NCI-H1092 treated with DMSO at 0.1 percent for 48 hours (cell line): Measurements from ENCODE around the gene L2HGDH.
A peak's percentile ranks its signal among the peaks of the same experiment; 100 is the strongest.

Source experiments
- DNase-seq: peaks from one replicate; lab custom pipeline; 2025; lab: John Stamatoyannopoulos, UW

The L2HGDH gene

DNA sequence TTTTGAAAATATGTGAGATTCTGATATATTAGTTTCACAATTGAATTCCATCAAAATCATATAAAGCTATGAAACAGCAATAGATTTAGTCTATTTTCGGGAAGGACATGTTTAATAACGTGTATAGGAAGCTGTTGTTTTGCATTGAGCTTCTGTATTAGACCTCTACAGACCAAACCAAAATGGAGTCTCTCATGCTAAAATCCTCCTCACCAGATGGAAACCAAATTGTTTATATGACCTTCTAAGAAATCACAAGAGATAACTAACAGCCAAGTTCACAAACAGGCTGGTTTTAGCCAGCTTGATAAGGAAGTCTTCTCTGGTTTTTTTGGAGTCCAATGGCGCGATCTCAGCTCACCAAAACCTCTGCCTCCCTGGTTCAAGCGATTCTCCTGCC is 23.9 kb downstream of the L2HGDH start:
- DNase-seq: no peak

DNA sequence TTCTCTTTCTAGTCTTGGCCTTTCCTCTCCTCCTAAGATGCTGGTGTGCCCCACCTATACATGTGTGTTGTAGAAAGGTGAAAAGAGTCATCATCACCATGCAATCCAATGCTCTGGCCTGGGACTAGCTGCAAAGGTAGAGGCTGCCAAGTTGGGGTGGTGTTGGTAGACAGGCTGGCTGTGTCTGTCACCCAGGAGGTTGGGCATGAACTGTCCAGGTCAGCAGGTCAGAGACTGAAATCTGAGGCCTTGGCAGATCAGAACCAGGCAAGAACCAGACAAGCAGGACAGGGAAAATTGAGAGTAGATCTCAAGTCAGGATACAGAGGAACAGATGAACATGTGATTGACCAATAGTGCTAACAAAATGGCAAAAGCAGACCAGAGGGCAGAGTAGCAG is 26.2 kb downstream of the L2HGDH start:
- no peak for DNase-seq

DNA sequence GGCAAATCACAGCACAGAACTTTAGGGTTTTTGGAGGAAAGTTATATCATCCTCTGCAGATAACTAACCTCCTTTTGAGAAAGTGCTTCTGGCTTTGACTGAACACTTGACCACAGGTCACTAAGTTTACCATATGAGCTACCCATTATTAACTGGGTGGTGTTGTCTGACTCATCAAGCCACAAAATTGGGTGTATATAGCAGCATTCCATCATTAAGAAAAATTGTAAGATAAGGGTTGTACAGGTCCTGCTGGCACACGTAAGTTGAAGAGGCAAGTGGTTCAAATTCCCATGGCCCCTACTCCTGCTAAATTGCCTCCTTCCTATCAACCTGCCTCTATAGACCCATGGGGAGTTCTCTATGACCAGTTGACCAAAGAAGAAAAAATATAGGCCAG is 39.5 kb downstream of the L2HGDH start:
- DNase-seq: no peak

DNA sequence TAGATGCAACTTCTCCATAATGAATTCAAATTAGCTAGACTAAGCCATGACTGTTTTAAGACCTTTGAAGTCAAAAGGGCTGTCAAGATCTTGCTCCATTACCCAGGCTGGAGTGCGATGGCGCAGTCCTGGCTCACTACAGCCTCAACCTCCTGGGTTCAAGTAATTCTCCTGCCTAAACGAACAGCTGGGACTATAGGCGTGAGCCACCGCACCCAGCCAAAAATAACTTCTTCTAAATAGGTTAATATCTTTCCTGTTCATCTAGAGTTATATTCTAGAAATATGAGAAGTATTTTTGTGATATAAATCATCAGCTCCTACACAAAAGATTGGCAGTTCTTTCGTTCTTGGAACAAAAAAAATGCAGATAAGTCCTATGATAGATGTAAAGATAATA is 41.1 kb downstream of the L2HGDH start:
- DNase-seq: no peak

DNA sequence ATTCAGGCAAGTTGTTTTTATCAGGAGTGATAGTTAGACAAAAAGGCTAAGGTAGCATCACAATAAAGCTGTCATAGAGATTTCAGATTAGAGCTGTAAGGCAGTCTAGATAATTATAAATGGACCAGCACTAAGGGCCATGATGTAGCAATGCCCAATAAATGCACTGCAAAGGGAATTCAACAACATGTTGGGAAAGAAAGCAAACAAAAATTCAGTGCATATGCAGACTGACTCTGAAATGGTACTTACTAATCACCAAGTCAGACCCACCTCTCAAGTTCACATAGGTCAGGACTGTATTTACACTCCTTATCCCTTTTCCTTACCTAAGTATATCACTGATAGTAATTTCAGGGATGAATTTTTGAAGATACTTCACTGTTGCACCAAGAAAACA is 47.0 kb downstream of the L2HGDH start:
- no peak for DNase-seq

DNA sequence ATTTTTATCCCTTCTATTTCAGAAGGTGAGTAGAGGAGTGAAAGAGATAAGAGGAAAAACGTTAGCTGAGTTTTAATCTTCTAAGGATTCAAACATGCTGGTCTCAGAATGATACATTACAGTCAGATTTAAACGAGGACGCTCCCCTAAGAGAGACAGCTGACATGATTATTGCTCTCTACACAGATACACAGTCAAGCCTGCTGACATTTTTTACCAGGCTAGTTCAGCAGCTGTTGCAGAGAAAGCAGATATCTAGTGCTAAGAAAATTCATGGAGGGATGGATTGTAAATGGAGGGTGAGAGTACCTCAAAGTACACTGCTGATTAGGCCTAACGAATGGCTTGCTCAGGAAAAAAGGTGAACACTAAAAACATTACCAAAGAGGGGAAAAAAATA is 48.7 kb downstream of the L2HGDH start:
- no peak for DNase-seq

DNA sequence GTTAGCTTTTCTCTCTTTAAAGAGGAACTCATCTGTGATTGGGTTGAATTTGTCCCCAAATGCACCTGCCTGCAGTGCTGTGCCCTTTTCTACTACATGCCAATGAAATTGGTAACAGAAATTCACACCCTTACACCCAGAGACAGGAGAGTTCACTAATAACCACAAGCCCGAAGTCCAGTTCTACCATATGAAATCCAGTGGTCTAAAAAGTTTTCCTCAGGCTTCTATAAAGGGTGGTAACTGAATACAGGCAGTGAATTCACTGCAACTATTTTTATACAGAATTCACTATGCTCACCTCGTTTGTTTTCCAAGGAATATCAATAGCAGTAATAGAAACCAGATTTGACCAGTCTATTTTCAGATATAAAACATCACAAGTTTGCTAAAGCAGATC is 49.2 kb downstream of the L2HGDH start:
- DNase-seq: no peak

DNA sequence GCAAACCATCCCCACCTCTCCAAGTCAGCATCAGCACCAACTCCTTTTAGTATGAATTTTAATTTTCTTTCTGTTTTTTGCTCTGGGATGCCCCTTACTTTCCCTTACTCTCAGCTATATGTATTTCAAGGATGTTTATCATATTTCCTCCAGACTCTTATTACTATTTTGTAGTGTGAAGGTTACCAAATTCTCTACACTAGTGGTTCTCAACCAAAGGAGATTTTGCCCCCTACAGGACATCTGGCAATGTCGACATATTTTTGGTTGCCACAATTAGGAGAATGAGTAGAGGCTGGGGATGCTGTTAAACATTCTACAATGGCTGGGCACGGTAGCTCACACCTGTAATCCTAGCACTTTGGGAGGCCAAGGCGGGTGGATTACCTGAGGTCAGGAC is 51.5 kb downstream of the L2HGDH start:
- DNase-seq: peak; percentile 6

DNA sequence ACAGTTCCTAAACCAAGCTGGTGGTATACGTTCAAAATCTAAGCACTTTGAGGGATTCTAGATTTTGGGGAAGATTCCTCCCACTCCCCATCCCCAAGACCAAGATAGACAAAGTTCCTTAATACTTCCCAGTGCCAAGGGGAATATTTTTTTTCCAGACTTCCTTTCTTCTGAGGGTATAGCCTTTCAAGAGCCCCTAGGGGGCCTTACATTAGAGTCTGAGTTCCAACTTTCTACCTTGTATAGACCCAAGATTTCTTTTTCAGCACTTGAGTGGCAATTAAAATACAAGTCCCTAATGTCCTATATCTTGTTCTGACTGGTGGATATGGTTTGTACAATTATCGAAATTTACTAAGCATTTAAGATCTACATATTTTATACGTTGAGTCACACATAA is 52.0 kb downstream of the L2HGDH start:
- no peak for DNase-seq

DNA sequence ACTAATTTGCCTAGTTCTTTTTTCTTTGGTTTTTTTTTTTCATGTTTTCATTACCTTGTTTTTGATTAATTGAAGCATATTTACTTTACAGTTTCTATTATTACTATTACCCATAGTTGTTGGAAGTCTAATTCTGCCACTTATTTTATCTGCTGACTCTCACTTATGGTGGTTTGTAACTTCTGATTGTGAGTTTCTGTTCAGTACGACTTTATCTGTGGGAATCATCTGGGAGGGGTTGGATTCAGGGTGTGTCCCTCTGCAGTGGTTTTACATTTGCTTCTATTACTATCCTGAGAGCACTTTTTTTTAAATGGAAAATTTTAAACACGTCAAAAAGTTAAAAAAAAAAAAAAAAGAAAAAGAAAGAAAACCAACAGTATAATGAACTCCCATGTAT is 54.3 kb downstream of the L2HGDH start:
- DNase-seq: no peak

DNA sequence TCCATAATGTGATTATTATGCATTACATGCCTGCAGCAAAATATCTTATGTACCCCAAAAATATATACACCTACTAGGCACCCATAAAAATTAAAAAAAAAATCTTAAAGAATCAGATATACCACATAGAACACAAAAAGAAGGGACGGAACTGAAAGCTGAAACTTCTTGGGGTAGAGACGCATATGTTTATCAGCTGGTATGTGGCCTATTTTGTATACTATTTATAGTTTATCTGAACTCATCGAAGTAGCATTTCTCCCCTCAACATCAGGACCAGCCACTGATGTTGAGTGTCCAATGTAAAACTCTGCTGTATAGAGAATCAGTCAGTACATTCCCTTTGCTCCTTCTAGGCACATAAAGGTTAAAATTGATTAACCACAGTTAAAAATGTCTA is 57.8 kb downstream of the L2HGDH start:
- DNase-seq: no peak

DNA sequence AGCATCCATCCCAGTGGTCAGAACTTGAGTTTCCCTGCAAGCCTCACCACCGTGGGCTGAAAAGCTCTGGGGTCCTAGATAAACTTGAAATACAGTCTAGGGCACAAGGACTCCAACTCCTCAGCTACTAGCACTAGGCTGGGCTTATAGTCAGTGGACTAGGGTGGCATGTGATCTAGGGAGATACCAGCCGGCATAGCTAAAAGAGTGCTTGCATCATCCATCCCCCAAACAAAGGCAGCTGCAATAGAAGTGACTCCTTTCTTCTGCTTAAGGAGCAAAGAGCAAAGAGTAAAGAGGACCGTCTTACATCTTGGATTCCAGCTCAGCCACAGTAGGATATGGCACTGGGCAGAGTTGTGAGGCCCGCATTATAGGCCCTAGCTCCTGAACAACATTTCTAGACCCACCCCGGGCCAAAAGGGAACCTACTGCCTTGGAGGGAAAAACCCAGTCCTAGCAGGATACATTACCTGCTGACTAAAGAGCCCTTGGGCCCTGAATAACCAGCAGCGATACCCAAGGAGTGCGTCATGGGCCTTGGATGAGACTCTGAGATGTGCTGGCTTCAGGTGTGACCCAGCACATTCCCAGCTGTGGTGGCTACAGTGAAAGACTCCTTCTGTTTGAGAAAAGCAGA is 62.8 kb downstream of the L2HGDH start:
- DNase-seq: no peak

DNA sequence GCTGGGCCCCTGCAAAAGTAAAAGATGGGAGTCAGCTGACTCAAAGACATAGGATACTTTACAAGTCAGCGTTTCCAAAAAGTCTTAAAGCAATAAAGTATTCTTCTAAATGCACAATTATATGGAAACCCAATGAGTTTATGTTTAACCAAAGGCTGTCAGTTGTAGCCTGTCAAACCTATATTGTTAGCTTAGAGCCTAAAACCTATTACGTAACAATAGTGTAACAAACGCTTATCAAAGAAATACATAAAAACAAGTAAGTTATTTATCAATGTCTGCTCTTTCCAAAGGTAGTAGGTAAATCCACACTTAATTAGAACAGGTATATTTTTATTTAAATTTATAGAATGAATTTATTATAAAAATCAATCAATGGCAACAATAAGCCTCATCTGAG is 64.8 kb downstream of the L2HGDH start:
- DNase-seq: no peak

DNA sequence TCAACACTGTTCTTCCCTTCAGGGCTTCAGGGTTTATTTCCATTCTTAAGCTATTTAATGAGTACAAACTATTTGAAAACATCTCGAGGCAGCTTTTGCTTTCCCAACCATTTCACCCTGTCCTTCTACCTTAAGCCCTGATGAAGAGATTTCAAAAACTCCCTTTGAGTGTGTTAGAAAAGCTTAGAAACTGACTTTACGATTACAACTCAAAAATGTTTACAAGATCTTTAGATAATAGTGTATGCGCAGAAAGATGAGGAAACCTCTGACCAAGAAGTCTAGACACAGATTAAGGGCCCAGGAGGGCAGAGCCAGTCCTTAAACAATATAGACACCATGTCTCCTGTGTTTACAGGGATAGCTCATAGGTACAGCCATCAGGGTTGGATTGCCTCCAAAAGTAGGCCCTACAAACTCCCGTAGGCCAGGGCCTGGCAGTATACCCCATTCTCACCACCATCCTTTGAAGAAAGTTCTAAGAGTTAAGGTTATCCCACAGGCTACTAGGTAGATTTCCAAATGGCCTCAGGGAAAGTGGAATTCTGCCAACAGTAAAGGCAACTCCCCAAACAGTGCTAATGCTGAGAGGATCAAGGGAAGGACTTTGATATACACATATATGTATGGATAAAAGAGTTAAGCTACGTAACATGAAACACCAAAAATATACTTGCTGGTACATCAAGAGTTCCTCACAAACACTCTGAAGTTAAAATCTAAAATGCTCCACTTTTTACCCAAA is 69.3 kb downstream of the L2HGDH start:
- DNase-seq: no peak

DNA sequence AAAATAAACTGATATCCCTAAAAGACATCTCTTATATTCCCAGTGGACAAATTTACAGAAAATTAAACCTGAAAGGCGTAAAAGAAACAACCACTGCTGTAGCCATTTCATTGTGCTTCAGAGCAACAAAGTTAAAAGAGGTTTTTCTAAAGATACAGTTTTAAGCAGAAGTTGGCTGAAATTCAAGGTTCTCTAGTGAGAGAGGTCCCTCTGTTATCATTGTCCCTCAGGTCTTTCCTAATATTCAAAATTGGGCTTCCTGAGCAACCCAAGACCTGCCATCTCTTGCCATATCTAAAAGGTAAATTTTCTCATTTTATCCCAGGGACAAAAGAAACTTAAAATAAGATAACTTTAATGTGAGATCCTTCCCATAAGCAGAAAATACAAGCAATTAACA is 69.9 kb downstream of the L2HGDH start:
- no peak for DNase-seq

DNA sequence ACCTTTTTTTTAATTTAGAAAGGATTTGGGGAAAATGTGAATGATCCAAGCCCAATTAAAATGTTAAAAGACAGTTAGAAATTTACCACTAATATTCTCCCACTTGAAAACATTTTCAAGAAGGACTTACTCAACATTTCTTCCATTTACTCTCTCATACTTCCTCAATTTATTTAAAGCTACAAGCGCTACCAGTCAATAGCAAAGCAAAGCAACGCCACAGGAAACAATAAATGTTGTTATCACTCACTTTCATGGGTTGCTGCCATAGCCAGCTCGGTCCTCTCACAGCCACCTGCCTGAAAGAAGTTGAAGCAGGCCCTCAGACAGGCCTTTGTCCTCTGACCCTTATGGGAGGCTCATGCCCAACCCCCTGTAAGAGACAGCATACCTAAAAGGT is 74.6 kb downstream of the L2HGDH start:
- no peak for DNase-seq

DNA sequence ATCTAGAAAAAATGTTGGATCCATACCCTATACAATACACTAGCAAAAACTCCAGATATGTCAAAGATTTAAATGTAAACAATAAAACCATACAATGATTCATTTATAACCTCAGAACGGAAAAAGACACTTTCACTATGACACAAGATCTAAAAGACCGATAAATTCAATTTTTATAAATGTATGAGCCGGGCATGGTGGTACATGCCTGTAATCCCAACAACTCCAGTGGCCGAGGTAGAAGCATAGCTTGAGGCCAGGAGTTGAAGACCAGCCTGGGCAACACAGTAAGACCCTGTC is 78.1 kb downstream of the L2HGDH start:
- DNase-seq: no peak

DNA sequence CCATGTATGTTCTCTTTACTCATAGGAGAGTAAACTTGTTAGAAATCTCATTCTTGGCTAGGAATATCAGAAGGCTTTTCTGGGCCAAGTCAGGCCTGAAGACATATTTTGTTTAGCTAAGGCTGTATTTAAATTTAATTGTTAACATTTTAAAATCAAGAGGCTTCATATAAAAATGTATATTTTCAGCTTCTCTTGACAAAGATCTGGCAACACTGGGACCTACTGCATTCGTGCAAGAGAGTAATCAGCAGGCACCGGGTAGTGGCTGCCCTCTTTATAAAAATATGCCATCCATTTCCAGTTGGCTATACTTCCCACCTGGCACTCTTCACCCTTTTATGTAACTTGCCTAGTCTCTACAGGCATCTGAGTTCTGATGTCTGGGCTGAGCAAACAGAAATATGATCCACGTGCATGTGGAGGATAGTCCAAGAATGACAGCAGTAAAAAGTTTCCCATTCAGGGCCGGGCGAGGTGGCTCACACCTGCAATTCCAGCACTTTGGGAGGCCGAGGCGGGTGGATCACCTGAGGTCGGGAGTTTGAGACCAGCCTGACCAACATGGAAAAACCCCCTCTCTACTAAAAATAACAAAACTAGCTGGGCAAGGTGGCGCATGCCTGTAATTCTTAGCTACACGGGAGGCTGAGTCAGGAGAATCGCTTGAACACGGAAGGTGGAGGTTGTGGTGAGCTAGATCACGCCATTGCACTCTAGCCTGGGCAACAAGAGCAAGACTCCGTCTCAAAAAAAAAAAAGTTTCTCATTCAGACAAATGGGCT is 78.7 kb downstream of the L2HGDH start:
- no peak for DNase-seq

DNA sequence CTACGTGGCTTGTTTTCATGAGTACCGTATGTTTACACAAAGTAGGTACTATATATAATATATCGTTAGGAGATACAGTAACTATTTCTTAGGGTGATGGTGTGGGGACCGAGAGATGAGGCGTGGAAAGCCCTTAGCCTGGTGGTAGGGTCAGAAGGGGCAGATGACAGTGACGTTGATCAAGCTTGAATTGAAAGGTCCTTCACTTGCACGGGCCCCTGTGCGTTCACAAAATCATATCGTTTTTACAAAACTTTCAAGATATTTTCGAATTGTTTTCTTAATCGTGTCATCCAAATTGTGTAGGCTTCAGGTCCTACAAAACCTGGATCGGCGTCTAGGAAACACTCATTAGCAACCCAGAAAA is 79.8 kb downstream of the L2HGDH start:
- no peak for DNase-seq

DNA sequence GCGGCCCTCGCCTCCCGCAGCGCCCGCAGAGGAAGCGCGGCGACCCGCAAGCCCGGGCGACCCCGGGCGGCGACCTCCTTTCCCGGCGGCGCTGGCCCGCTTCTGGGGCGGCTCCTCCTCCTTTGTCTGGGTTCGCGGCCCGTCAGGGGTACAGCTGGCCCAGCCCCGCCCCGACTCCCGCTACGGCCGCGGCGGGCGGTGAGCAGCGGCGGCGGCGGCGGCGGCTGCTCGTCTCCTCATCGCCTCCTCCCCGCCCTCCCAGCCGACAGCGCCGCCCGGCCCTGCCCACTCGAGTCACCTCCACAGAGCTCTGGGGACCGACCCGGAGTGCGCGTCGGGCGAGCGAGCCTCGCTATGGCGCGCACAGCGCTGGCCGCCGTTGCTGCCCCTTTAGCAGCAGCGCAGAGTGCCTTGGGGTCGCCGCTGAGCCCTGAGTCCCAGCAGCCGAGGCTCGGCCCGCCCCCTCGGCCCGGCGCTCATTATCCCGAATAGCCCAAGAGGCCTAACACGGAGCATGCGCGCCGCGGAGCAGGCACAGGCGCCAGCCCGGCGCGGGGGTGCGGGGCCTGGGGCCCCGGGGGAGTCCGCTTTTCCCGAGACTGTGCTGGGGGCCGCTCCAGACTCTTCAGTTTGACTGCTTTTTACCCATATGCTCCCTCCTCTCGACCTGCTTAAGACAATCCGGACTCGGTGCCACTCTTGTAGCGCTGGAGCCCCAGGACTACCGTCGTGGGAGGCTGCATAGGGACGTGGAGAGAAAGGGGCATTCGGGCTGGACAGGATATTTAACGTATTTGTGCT is 80.4 kb downstream of the L2HGDH start, which contains the start of gene SOS2:
Gene SOS2 (minus strand): TSS at position 104 of the 801 bp plus-strand sequence. CDS start 295 bp downstream, outside the sequence.
- DNase-seq: peak; percentile 93

DNA sequence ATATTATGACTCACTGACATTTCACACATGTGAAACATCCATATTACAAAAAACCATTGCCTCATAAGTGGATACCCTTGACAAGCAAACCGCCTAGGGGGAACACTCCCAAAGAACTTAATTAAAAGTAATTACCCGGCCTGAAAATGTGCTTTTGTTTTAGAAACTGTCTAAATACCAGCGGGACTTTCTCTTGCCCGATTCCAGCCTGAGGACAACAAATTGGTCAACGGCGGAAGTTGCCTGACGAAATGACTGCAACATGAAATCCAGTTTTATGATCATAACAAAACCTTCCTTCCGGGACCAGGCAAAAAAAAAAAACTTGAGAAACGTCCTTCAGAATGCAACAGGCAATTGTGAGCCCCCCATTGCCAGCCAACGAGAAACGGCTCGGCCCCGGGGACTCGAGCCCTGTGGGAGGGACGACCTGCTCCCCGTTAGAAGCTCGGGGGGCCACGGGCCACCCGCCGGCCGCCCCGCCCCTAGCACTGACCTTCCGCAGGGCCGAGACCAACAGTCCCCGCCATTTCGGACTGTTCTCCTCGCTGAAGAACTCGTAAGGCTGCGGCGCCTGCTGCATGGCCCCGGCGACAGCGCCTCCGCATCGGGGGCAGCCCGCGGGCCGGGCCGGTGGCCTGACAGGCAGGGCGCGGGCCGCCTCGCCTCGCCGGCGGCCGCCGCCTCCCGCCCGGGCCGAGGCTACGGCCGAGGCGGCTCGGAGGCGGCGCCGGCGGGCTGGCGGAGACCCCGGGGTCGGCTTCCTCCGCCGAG is 81.1 kb downstream of the L2HGDH start:
- DNase-seq: peak; percentile 42

DNA sequence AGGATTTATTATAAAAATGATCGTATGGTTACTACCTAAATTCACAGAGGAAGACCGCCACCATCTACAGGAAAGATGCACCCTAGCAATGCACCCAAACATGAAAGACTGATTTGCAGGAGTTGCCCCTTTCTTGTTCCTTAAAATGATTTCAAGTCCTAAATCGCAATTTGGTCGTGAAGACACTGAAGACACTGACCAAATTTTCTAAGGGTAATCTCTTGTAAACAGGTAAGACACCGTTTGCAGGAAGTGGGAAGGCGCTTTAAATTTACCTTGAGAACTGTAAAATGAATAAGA is 81.7 kb downstream of the L2HGDH start:
- no peak for DNase-seq
